Stimulated activated CD8-positive, alpha-beta memory T cell treated with anti-CD3 and anti-CD28 coated beads, Interleukin-2, amount 100 ng/mL, for 1 hour (primary cell): Measurements from ENCODE around the gene CLDND2.

Experiments
- DNase-seq, 2 donors: peaks; one replicate each; pipeline ENCODE4 v3.0.0-alpha.2; 2020; ENCODE audit warnings: low read depth in 2 of 2

CLDND2 gene

GRCh38 chr19:51354742-51355148 lies 14.1 kb downstream of the CLDND2 start:
- no peak for DNase-seq

DNA sequence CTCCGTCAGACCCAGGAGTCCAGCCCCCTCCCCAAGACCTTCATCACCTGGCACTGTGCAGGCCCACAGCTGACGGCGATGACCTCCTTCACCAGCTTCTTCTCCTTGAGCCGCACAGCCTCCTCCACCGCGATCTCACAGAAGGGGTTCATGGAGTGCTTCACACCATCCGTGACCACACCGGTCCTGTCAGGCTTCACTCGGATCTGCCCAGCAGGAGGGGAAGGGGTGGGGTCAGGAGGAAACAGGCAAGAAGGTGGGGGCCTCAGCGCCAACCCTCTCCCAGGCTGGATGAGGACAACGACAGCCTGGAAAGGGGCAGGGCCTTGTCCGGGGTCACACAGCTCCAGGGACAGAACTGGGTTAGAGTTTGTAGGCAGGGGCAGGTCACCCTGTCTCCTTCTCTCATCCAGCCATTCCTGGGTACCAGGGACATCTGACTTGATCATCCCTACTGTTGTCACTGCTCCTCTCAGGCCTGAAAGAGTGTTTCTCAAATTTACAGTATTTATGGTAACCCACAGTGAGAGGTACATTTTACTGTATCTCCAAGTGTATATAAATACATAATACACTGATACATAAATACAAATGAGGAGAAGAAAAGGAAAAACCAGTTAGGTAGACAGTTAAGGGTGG lies 14.6 kb downstream of the CLDND2 start:
- no peak for DNase-seq

GRCh38 chr19:51352783-51353360 lies 15.9 kb downstream of the CLDND2 start:
- DNase-seq = no peak

DNA sequence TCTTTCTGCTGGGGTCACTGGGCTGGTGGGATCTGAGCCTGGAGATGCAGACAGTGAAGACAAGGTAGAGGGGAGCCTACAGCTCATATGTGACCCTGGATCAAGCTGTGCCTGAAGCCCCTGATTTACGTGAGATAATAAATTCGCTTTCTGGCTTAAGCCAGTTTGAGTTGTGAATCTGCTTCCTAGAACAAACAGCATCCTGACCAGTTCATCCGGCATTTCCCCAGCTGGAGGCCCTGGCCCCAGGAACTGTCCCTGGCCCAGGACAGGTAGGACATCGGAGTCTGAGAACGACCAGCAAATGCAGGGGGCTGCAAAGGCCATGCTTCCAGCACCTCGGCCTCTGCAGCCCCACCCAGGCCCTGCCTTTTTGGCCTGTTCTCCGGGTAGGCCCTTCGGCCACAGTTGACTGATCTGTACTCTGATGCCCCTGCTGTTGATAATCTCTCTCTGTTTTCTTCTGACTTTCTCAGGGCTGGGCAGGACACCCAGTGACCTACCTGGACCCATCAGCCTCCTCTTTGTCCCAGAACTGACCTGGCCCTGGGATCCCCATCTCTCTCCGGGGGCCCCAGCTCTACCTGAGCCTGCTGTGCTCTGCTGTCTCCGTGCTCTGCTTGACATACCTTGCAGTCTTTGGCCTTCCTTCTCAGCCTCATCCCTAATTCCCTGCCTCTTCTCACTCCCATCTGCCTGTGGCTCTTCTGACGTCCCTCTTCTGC lies 17.4 kb downstream of the CLDND2 start:
- DNase-seq = no peak

GRCh38 chr19:51347209-51347928 lies 21.4 kb downstream of the CLDND2 start:
- no peak for DNase-seq

DNA sequence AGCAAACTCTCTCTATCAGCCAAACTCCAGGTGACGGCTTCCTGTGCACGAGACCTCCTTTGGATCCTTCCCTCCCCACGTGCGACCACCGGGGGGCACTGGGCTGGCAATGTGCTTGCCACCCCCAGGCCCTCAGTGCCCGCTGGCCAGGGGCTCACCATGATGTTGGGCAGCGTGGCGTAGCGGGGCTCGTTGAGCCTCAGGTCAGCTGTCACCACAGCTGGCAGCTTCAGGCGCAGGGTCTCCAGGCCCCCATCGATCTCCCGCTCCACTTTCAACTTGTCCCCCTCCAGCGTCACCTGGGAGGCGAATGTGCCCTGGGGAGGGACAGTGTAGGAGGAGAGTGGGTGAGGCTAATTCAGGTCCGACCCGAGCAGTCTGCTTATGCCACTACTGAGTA lies 22.1 kb downstream of the CLDND2 start:
- DNase-seq = no peak

GRCh38 chr19:51345076-51345620 lies 23.7 kb downstream of the CLDND2 start:
- no peak for DNase-seq

- DNase-seq = no peak
These were observed 25.9 kb downstream of the CLDND2 start for GRCh38 chr19:51342631-51343569.

- DNase-seq = no peak
These were observed 26.7 kb downstream of the CLDND2 start, which contains the start of gene VSIG10L for GRCh38 chr19:51341976-51342580. Gene VSIG10L, minus strand, starts transcription at chr19:51342139. Its CDS starts 15 bp downstream, at chr19:51342124.

DNA sequence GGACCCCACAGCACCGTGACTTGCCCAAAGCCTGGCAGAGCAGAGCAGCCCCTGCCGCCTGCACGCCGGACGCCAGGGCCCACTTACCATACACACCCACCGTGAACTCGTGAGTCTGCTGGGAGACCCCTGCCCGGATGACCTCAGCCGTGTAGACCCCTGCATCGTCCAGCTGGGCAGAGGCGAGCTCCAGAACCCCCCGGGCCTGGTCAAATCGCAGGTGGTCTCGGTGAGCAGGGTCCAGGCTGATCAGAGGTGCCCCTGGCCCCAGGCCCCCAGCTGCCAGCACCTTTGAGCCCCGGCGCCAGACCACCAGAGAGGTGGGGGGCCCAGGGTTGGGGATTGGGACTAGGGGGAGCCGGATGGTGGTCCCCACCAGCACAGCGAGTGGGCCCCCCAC lies 27.7 kb downstream of the CLDND2 start:
- DNase-seq = no peak

DNA sequence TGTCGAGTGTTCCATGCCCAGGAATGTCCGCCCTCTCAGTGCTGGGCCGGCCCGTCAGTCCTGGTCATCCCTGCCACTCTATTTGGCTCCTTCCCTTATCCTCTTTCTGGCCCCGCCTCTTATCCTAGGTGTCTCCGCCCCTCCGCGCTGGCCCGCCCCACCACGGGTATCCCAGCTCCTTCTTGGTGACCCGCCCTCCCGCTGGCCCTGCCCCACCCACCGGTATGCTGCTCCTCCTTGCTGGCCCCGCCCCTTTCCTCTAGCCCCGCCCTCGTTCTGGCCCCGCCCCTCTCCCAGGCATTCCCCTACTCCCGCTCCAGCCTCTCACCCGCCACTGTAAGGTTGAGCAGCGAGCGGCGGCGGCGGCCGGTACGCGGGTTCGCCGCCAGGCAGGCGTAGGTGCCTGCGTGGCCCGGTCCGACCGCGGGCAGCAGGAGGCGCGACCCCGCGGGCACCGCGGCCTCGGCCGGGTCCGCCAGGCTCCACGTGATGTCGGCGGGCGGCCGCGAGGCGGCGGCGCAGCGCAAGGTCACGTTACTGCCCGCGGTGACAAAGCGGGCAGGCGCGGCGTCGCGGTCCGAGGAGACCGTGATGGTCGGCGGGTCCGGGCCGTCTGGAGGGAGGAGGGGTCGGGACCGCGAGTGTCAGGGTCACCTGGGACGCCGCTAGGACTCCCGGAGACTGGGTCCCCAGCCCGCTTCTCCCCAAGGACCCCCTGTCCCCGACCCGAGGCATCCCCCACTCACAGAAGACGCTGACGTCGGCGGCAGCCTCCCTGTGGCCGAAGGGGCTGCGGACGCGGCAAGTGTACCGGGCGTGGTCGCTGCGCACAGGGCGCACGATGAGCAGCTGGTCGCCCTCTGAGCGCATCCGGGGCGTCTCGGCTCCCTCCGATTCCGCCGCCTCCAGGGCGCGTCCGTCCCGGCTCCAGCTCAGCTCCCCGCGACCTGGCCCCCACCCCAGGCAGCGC lies 28.8 kb downstream of the CLDND2 start:
- DNase-seq = peak; percentile 78 to 81

DNA sequence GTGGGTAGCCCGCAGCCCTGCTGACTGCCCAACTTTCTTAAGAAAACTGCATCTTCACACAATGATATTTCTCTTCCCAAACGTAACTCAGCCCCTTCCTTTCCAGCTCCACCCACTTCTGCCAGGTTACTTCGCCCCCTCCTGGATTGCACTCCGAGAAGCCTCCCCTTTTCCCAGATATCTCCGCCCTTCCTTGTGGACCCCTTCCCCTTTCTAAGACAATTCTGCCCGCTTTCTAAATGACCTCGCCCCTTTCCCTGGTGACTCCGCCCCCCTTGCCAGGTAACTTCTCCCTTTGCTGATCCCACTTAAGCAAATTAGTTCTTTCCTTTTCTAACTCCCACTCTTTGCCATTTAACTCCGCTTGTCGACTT lies 29.5 kb downstream of the CLDND2 start:
- DNase-seq = no peak

DNA sequence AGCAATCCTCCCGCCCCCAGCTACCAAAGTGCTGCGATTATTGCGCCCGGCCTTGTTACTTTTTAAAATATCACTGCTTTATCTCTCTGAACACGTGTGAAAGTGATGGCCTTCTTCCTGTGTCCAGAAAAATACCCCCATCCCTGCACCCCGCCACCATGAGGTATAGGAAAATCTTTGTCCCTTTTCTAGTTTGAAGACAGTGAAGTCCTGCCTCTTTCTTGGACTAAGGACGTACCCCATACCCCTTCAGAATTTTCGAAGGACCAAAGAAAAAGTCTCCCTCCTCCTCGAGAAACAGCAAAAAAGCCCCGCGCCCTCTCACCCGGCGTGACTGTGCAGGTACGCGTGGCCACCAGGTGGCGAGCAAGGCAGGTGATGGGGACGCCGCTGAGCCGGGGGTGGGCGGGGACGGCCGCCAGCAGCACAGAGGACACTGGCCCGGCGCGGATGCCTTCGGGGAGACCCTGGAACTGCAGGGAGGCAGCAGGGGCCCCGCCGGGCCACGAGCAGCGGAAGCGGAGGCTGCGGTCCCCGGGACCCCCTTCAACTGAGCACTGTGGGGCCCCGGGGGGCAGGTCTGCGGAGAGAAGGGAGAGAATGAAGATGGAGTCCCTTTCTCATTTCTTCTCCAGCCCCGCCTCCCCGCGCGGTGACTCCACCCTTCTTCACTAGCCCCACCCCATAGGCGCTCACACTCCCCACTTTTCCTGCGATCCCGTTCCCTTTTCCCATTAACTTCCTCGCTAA lies 30.1 kb downstream of the CLDND2 start:
- peak; percentile 69 to 79 for DNase-seq

- no peak for DNase-seq
These were observed 30.8 kb downstream of the CLDND2 start for GRCh38 chr19:51337861-51338562.

- no peak for DNase-seq
These were observed 31.5 kb downstream of the CLDND2 start for GRCh38 chr19:51337141-51337860.

DNA sequence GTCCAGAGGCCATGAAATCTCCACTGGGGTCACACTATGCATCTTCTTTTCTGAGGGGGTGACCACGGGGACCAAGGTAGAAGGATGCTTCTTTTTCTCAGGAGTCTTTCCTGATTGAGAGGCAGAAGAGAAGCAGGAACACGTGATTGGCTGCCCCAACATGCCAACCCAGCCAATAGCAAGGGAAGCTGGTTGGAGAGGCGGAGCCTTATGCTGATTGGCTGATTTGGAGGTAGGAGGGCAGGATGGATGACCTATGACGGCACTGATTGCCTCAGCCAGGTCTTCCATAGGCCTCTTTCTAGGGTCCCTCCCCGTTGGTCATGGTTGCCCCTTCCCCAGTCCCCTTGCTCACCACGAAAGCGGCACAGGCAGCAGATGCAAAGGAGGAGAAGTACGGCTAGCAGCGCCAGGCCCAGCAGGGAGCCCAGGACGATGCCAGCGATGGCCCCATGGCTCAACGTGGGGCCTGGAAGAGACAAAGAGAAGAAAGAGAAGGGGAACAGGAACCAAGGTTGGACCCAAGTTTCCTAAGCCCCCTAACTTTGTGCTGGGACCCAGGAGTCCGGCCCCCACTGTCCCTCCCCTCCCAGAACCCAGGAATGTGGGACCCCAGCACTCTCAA lies 34.9 kb downstream of the CLDND2 start:
- no peak for DNase-seq

- DNase-seq = no peak
These were observed 37.1 kb downstream of the CLDND2 start for GRCh38 chr19:51331716-51332115.
